Large intestine (tissue), 3 donors: ENCODE measurements around the gene THSD7A. TPM values are rescaled to one million over a fixed set of nuclear protein-coding genes. Genes with fewer than 3 reads are reported as not detected.
"Not testable (repeated sequence)": the region's sequence is repeated elsewhere in the genome, so short reads cannot be mapped to it uniquely, and the experiment has no call there.

Experiments
- DNase-seq, 2 donors: peaks; one replicate each; pipeline versions ENCODE4 v3.0.0 to v3.0.0-alpha.2; 2013
- H3K27ac ChIP-seq: one replicate; pipeline ENCODE4 v1.5.1; 2013; ENCODE audit warnings: low read length
- H3K27me3 ChIP-seq: 2 replicates; pipeline ENCODE4 v1.6.1; 2013; ENCODE audit warnings: low read length; ENCODE audit not compliant: control insufficient read depth, insufficient read depth
- H3K36me3 ChIP-seq: 2 replicates; pipeline ENCODE4 v1.6.1; 2013; ENCODE audit warnings: low read length; ENCODE audit not compliant: control insufficient read depth, insufficient read depth
- H3K4me1 ChIP-seq: one replicate; pipeline ENCODE4 v1.6.1; 2013; ENCODE audit warnings: low read length; ENCODE audit not compliant: control insufficient read depth, insufficient read depth
- H3K4me3 ChIP-seq: one replicate; pipeline ENCODE4 v1.5.1; 2013; ENCODE audit warnings: low read length
- H3K9me3 ChIP-seq: one replicate; pipeline ENCODE4 v1.6.1; 2013; ENCODE audit warnings: mild to moderate bottlenecking, low read depth, low read length, moderate library complexity; ENCODE audit not compliant: control insufficient read depth
- WGBS: methylation state at CpG from one replicate; pipeline ENCODE4 v1.1.5; 2013; ENCODE audit warnings: low lambda C conversion rate; ENCODE audit not compliant: insufficient coverage; 5-methylcytosine and 5-hydroxymethylcytosine counted together
- polyA plus RNA-seq: library from polyadenylated mRNA; unstranded; fragments of 120-200 nt; gene quantifications from one replicate; pipeline ENCODE4 v1.2.1, GENCODE V29; 2013

Gene THSD7A
- polyA plus RNA-seq, 1 donor, result 3.7 TPM

DNA sequence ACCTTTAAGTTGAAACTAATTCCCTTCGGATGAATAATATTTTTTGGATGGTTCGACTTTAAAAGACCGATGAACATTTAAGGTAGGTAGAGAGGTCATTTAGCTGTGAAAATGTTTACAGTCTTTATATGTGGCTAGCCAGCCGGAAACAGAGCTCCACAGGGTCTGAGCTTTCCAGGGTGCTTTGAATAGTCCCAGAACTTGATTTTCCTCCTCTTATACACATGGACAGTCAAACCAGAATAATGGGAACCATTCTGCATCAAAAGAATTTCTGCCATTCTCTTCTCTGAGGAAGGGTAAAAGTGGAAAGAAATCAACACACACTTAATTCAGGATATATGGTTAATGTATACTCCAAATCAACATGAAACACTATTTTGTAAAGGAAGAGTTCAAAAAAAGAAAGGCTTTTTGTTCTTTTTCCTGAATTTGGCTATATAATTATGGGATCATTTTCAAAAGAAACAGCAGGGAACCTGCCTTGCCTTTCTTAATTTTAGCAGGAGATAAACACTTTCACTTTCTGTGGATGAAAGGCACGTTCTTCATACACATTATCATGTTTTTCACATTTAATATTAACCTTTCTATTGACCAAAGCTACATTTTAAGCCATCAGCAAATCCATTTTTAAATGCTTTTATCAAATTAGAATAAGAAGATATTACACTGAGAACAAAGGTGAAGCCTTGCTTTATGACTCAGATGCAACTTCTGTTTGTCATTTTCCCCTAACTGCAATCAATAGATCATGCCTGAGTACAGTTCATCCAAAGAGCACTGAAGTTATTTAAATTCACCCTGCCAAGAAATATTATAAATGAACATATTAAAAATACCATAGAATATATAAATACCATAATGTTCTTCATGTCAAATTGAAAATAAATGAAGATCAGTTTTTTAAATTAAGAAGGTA is 307.3 kb downstream of the THSD7A start:
- H3K36me3 ChIP-seq, result no peaks in the 10 kb centered on the region
- no peaks in the 10 kb centered on the region for H3K4me1 ChIP-seq
- 59% methylated on average over 2 of the region's 5 CpGs for WGBS
- no peaks in the 10 kb centered on the region for H3K27me3 ChIP-seq
- no peak overlapping the region for H3K27ac ChIP-seq
- H3K4me3 ChIP-seq, result no peak overlapping the region
- no peaks in the 10 kb centered on the region for H3K9me3 ChIP-seq
- no peak for DNase-seq

DNA sequence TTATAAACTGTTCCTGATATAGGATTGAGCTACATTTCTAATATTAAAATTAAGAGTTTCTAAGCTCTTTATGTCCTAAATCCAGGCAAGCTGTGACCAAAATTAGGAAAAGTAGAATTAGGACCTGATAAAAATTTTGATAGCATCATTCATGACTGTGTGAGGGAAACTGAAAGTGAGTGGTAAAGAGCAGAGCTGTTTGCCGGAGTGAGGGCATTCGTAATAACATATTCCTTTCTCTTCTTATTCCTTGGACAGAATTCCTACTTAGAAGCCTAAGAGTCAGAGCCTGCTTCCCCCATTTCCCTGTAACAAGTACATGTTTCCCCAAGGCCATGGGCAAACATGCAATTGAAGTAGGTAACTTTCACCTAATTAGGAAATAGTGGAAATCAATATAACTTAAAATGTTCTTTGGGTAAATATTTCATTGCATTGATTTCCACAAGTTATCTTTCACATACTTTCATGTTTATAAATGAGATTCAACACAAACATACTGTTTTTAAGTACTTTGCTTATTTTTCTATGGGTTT is 310.0 kb downstream of the THSD7A start:
- H3K36me3 ChIP-seq, DNase-seq, H3K27ac ChIP-seq, H3K4me1 ChIP-seq, H3K9me3 ChIP-seq, H3K4me3 ChIP-seq, H3K27me3 ChIP-seq: not testable (repeated sequence)
- WGBS, result no CpG with 5 or more reads among the region's 2 CpGs

GRCh38 chr7:11517853-11518252 is 314.1 kb downstream of the THSD7A start:
- H3K4me3 ChIP-seq, result no peak overlapping the region
- DNase-seq, result no peak
- WGBS, result no CpG with 5 or more reads among the region's 1 CpG
- H3K27ac ChIP-seq, result no peak overlapping the region
- H3K27me3 ChIP-seq, result no peaks in the 10 kb centered on the region
- H3K4me1 ChIP-seq, result no peaks in the 10 kb centered on the region
- H3K9me3 ChIP-seq, result no peaks in the 10 kb centered on the region
- H3K36me3 ChIP-seq, result no peaks in the 10 kb centered on the region

DNA sequence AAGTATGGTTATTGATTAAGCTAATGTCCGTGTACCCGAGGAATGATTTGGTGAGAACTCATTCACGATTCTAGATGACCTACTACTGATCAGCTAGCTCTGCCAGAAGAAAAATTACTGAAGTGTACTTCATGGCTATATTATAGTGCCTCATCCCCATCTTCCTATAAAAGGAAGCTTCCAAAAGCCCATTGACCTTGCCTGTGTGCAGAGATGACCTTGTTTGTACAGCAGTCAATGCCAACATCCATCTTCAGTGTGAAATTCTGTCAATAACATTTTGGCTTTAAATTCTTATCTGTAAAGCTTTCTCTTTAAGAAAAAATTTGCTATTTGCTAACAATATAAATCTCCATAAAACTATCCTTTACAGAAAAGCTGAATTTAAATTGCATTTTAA is 315.7 kb downstream of the THSD7A start:
- no peak overlapping the region for H3K4me3 ChIP-seq
- no peaks in the 10 kb centered on the region for H3K4me1 ChIP-seq
- H3K27ac ChIP-seq, result no peak overlapping the region
- whole genome bisulfite sequencing, result 35% methylated on average over 2 of the region's 3 CpGs
- H3K9me3 ChIP-seq, result no peaks in the 10 kb centered on the region
- no peak for DNase-seq
- H3K27me3 ChIP-seq, result no peaks in the 10 kb centered on the region
- H3K36me3 ChIP-seq, result no peaks in the 10 kb centered on the region

GRCh38 chr7:11513460-11513859 is 318.5 kb downstream of the THSD7A start:
- H3K4me1 ChIP-seq, result no peaks in the 10 kb centered on the region
- no peak overlapping the region for H3K4me3 ChIP-seq
- WGBS, result 86% methylated on average over 1 of the region's 1 CpG
- DNase-seq, result no peak
- H3K9me3 ChIP-seq, result no peaks in the 10 kb centered on the region
- H3K36me3 ChIP-seq, result no peaks in the 10 kb centered on the region
- no peaks in the 10 kb centered on the region for H3K27me3 ChIP-seq
- no peak overlapping the region for H3K27ac ChIP-seq

- no CpG with 5 or more reads among the region's 1 CpG for WGBS
- Histone ChIP-seq H3K27ac (no peak overlapping the region), H3K4me1 (no peaks in the 10 kb centered on the region), H3K36me3 (no peaks in the 10 kb centered on the region), H3K9me3 (no peaks in the 10 kb centered on the region), H3K27me3 (no peaks in the 10 kb centered on the region), H3K4me3 (no peak overlapping the region)
- no peak for DNase-seq
Observed at GRCh38 chr7:11507929-11508328, 324.1 kb downstream of the THSD7A start.

DNA sequence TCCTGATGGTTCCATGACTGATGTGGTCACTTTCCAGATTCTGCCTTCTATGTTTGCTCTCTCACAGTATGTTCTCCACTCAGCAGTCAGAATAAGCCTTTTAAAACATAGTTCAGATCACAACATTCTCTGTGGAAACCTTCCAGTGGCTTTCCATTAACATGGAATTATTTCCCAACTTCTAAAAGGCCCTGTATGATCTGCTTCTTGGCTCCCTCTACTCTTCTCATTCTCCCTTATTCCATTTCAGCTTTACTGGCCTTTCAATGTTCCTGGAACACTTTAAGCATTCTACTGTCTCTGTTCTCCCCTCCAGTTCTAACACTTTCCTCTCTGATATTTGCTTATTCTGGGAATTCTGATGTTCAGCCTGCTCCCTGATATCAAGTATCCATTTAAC is 325.6 kb downstream of the THSD7A start:
- H3K9me3 ChIP-seq, result no peaks in the 10 kb centered on the region
- no peaks in the 10 kb centered on the region for H3K27me3 ChIP-seq
- DNase-seq, result no peak
- H3K4me3 ChIP-seq, result no peak overlapping the region
- no peaks in the 10 kb centered on the region for H3K36me3 ChIP-seq
- H3K4me1 ChIP-seq, result no peaks in the 10 kb centered on the region
- no peak overlapping the region for H3K27ac ChIP-seq

DNA sequence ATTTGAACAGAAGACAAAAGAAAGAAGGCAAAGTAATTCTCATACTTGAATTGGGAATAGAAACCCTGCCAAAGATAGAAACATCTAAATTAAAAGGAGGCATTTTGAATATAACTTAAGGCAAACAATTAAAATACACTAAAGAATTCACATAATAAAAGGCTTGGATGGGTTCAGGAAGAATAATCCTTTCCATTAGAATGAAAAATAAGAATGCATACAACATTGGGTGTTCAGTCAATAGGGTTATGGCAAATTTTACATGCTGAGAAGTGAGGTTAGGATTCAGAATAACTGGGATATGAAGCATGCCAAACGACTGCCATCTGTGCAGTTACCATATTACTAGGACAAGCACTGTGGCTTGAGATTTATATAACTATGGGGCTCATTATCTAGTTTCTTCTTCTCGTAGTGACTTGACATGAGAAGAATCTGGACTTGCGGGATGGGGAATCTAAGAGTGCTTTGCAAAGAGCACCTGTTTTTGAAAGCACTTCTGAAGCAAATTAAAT is 326.5 kb downstream of the THSD7A start:
- WGBS, result no CpG with 5 or more reads among the region's 3 CpGs
- no peak overlapping the region for H3K4me3 ChIP-seq
- no peak overlapping the region for H3K27ac ChIP-seq
- H3K27me3 ChIP-seq, result no peaks in the 10 kb centered on the region
- H3K4me1 ChIP-seq, result no peaks in the 10 kb centered on the region
- no peak for DNase-seq
- H3K36me3 ChIP-seq, result no peaks in the 10 kb centered on the region
- H3K9me3 ChIP-seq, result no peaks in the 10 kb centered on the region

DNA sequence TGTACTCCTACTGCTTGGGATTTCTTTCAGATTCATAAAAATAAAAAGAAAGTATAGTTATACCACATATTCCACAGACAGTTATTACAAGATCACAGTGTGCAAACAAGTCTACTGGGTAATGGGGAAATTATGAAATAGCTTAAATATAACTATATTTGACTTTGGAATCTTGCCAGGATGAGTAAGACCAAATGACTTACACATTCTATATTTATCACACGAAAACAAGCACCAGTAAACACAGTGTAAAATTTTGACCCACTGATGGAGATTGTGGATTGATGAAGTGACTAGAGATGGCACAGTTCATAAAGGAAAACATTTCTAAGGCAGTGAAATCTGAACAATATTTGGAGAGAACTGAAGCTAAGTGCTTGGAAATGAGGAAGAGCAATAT is 339.7 kb downstream of the THSD7A start:
- 83% methylated on average over 1 of the region's 1 CpG for WGBS
- no peaks in the 10 kb centered on the region for H3K4me1 ChIP-seq
- H3K27ac ChIP-seq, result no peak overlapping the region
- H3K36me3 ChIP-seq, result no peaks in the 10 kb centered on the region
- H3K27me3 ChIP-seq, result no peaks in the 10 kb centered on the region
- no peaks in the 10 kb centered on the region for H3K9me3 ChIP-seq
- DNase-seq, result no peak
- H3K4me3 ChIP-seq, result no peak overlapping the region

- no peak for DNase-seq
- Histone ChIP-seq H3K27me3 (no peaks in the 10 kb centered on the region), H3K9me3 (no peaks in the 10 kb centered on the region), H3K36me3 (no peaks in the 10 kb centered on the region), H3K4me1 (no peaks in the 10 kb centered on the region), H3K27ac (no peak overlapping the region), H3K4me3 (no peak overlapping the region)
- WGBS, result no CpG with 5 or more reads among the region's 4 CpGs
Observed at GRCh38 chr7:11491811-11492210, 340.2 kb downstream of the THSD7A start.

DNA sequence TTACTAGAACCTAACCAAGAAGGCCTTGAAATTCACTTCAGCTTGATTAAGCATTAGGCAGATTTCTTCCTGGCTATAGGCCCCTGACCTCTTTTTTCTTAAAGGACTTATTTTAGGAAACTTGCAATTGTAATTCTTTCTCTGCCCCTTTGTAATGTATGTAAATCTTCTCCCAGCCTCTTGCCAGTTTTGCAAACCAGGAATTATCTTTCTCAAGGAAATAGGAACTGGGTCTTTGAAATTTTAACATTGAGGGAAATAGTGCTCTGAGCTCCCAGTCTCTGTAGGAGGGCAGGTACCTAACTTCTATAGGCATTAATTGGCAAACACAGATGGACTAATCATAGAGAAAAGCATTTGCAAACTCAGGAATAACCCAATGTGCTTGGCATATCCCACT is 342.7 kb downstream of the THSD7A start:
- Histone ChIP-seq H3K27ac (no peak overlapping the region), H3K4me1 (no peaks in the 10 kb centered on the region), H3K9me3 (no peaks in the 10 kb centered on the region), H3K4me3 (no peak overlapping the region), H3K27me3 (no peaks in the 10 kb centered on the region), H3K36me3 (no peaks in the 10 kb centered on the region)
- DNase-seq, result no peak
